ENCODE data around the gene EMD. TPM values are rescaled to one million over a fixed set of nuclear protein-coding genes. Genes with fewer than 3 reads are reported as not detected.

EMD gene
- total and polyA plus RNA-seq, 7 donors: 61.1 to 101 (median 78.2) TPM

DNA sequence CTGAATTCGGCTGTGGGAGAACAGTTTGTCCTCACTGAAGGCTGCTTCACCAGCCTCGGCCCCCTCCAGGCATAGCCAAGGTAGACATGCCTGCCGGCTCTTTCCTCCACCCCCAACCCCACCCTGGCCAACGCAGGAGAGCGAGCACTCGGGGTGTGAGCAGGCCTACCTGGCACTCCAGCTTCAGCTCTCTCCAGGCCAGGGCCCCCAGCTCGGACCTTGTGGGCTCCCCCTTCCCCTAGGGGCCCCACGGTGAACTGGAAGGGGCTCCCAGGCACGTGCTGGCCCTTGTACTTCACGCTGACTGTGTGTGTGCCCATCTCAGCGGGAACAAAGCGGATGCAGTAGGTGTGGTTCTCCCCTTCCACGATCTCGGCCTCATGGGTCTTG, 27.1 kb upstream of the EMD start:
- TF ChIP-seq, protein P1, sequence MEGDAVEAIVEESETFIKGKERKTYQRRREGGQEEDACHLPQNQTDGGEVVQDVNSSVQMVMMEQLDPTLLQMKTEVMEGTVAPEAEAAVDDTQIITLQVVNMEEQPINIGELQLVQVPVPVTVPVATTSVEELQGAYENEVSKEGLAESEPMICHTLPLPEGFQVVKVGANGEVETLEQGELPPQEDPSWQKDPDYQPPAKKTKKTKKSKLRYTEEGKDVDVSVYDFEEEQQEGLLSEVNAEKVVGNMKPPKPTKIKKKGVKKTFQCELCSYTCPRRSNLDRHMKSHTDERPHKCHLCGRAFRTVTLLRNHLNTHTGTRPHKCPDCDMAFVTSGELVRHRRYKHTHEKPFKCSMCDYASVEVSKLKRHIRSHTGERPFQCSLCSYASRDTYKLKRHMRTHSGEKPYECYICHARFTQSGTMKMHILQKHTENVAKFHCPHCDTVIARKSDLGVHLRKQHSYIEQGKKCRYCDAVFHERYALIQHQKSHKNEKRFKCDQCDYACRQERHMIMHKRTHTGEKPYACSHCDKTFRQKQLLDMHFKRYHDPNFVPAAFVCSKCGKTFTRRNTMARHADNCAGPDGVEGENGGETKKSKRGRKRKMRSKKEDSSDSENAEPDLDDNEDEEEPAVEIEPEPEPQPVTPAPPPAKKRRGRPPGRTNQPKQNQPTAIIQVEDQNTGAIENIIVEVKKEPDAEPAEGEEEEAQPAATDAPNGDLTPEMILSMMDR (IDR thresholded peaks at IDR 0.05): no peak
- peak in 1 of 2 donors; percentile 42 for DNase-seq
- Histone ChIP-seq H3K27me3 (ENCODE audit: insufficient read depth in 3 of 3, low read length in 2 of 3) (no peaks in the 10 kb centered on the region), H3K36me3 (ENCODE audit: insufficient read depth in 1 of 2, low read depth in 1 of 2) (peaks cover 0 to 43% of the 10 kb centered on the region in 2 donors), H3K9me3 (no peaks in the 10 kb centered on the region), H3K4me3 (no peak overlapping the region), H3K27ac (no peak overlapping the region), H3K4me1 (no peaks in the 10 kb centered on the region)
- no peak for ATAC-seq
- WGBS, 3 donors: 84 to 87% (median 86%) methylated on average over 12 to 14 of the region's 14 CpGs
- intact Hi-C loops (cut with DNase I): no loop called here

DNA sequence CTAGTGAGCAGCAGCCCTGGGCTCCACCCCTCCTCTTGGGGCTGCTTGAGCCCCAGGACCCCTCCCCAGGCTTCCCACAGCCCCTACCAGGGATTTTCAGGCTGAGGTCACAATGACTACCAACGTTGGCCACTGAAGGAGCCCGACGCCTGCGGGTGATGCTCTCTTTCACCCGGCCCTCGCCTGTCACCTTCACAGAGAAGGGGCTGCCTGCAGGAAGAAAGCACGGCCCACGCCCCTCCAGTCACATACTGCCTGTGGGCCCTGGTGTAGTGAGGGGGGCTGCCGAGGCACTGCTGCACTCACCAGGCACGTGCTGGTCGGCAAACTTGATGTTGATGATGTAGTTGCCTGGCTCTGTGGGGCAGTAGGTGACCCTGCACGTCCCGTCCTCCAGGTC, 26.6 kb upstream of the EMD start:
- H3K27ac ChIP-seq: no peak overlapping the region
- H3K9me3 ChIP-seq: no peaks in the 10 kb centered on the region
- no peaks in the 10 kb centered on the region for H3K27me3 ChIP-seq (ENCODE audit: insufficient read depth in 3 of 3, low read length in 2 of 3)
- ATAC-seq (no peak), DNase-seq (no peak)
- WGBS, 3 donors: 87 to 89% (median 88%) methylated on average over 10 to 13 of the region's 13 CpGs
- intact Hi-C loops (cut with DNase I): no loop called here
- H3K4me3 ChIP-seq: no peak overlapping the region
- H3K36me3 ChIP-seq (ENCODE audit: insufficient read depth in 1 of 2, low read depth in 1 of 2): peaks cover 0 to 47% of the 10 kb centered on the region in 2 donors
- TF ChIP-seq, protein P1 (IDR thresholded peaks at IDR 0.05): no peak
- no peaks in the 10 kb centered on the region for H3K4me1 ChIP-seq

DNA sequence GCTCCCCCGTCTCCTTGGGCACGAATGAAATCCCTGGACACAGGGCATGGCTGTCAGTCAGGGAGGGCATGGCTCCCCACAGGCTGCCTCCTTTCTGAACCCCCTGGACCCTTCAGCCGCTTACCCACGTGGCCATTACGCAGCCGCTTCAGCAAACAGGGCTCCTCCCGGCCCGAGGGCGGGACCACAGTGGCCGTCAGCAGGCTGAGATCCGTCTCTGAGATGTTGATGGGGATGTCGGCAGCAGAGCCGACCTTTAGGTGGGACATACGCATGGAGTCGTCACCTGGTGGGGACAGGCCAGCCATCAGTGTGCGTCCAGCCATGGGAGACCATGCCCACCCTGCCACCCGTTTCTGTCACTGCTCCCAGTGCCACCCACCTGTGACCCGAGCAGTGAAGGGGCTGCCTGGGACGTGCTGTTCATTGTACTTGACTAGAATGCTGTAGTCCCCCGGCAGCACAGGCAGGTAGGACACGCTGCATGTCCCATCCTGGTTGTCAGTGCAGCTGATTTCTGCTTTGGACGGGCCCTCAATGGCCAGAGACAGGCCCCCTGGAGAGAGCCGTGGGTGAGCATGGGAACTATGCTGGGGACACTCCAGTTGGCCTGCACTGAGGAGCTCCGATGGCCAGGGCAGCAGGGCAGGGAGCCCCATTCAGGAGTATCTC, 25.8 kb upstream of the EMD start:
- no peaks in the 10 kb centered on the region for H3K9me3 ChIP-seq
- no peak overlapping the region for H3K4me3 ChIP-seq
- peaks cover 0 to 52% of the 10 kb centered on the region in 2 donors for H3K36me3 ChIP-seq (ENCODE audit: insufficient read depth in 1 of 2, low read depth in 1 of 2)
- DNase-seq (no peak), ATAC-seq (no peak)
- TF ChIP-seq, protein P1 (IDR thresholded peaks at IDR 0.05): no peak
- H3K27ac ChIP-seq: no peak overlapping the region
- no peaks in the 10 kb centered on the region for H3K27me3 ChIP-seq (ENCODE audit: insufficient read depth in 3 of 3, low read length in 2 of 3)
- H3K4me1 ChIP-seq: no peaks in the 10 kb centered on the region
- 87 to 91% (median 88%) methylated on average over 19 to 24 of the region's 24 CpGs for WGBS, 3 donors
- intact Hi-C loops (cut with DNase I): no loop called here

DNA sequence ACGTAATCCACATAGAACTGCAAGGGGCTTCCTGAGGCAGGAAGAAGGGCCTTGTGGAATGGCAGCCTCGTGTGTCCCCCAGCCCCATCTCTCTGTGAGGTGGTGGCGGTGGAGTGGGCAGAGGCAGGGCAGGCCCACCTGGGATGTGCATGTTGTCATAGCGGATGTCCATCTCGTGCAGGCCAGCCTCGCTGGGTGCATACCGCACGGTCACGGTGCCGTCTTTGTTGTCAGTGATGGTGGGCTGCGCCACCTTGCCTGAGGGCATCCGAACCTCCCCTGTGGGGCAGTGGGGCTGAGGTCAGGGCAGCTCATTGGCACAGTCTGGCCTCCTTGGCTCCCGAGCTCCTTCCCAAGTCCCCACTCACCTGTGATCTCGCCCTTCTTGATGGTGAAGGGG, 25.1 kb upstream of the EMD start:
- 78 to 88% (median 86%) methylated on average over 9 to 14 of the region's 14 CpGs for WGBS, 3 donors
- ATAC-seq: no peak
- Histone ChIP-seq H3K36me3 (ENCODE audit: insufficient read depth in 1 of 2, low read depth in 1 of 2) (peaks cover 0 to 58% of the 10 kb centered on the region in 2 donors), H3K27me3 (ENCODE audit: insufficient read depth in 3 of 3, low read length in 2 of 3) (no peaks in the 10 kb centered on the region), H3K9me3 (no peaks in the 10 kb centered on the region), H3K27ac (no peak overlapping the region), H3K4me1 (no peaks in the 10 kb centered on the region), H3K4me3 (no peak overlapping the region)
- no peak for DNase-seq
- intact Hi-C loops (cut with DNase I): no loop called here
- TF ChIP-seq, protein P1 (IDR thresholded peaks at IDR 0.05): no peak

DNA sequence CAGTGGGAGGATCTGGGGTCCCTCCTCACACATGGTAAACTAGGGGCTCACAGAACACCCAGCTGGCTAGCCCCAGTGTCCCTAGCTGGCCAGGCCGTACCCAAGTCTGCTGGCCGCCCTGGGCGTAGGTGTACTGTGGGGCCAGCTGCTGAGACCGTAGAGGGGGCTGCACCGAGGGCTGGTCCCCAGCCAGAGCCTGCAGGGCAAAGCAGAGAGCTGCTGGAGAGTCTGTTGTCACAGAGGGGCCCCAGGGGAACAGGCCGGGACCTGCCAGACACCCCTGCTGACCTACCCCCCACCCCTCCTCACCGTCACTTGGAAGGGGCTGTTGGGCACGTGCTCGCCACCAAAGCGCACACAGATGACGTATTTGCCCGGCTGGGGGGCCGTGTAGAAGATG, 24.6 kb upstream of the EMD start:
- no peak overlapping the region for H3K4me3 ChIP-seq
- WGBS, 3 donors: 80 to 92% (median 87%) methylated on average over 7 to 13 of the region's 13 CpGs
- H3K27ac ChIP-seq: no peak overlapping the region
- TF ChIP-seq, protein P1 (IDR thresholded peaks at IDR 0.05): no peak
- intact Hi-C loops (cut with DNase I): no loop called here
- H3K9me3 ChIP-seq: no peaks in the 10 kb centered on the region
- H3K4me1 ChIP-seq: no peaks in the 10 kb centered on the region
- H3K36me3 ChIP-seq (ENCODE audit: insufficient read depth in 1 of 2, low read depth in 1 of 2): peaks cover 0 to 58% of the 10 kb centered on the region in 2 donors
- DNase-seq: no peak
- no peak for ATAC-seq
- no peaks in the 10 kb centered on the region for H3K27me3 ChIP-seq (ENCODE audit: insufficient read depth in 3 of 3, low read length in 2 of 3)
